ENCODE results near the gene HLA-DRB1.
A peak's percentile ranks its signal among the peaks of the same experiment; 100 is the strongest.
"Not testable (repeated sequence)": the region's sequence is repeated elsewhere in the genome, so short reads cannot be mapped to it uniquely, and the experiment has no call there.

The HLA-DRB1 gene
- total RNA-seq, result 23.0 to 54.2 (median 33.9) reads per million in 4 experiments

DNA sequence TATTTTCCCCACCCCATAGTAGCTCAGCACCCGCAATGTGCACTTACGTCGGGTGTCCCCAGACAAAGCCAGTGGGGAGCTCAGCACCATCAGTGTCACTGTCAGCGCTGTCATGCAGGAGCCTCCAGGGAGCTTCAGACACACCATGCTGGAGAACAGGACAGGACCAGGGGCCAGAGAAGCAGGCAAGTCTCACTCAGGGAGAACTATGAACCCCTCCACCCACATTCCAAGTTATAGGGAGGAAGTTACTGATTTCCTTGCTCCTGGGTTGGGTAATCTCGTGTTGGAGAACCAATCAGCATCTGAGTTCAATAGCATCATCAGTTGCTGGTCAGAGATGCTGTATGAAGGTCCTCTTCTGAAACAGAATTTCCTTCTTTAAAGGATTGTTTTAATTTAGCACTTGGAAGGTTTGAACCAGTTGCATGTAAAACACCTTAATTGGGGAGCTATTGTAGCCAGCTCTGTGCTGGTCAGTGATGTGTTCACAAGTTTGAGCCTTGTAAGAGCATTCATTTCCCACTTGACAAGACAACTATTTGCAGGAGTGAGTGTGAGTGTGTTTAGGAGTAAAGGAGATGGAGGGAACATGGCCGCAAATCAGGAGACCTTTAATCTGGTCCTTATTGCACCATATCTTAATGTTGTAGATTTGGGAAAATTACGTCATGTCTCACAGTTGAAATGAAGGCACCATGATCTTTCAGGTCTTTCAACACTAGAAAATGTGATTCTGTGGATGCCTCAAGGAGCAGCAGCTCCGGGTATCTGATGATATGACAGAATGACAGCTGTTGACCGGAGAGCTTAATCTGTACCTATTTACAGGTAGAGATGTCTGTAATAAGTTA, at the start of gene HLA-DRB1:
TSS of gene HLA-DRB1 (minus strand) at position 253 of the 854 bp plus-strand sequence. CDS start at position 147, 106 bp downstream.
- DNase-seq, result no peak

DNA sequence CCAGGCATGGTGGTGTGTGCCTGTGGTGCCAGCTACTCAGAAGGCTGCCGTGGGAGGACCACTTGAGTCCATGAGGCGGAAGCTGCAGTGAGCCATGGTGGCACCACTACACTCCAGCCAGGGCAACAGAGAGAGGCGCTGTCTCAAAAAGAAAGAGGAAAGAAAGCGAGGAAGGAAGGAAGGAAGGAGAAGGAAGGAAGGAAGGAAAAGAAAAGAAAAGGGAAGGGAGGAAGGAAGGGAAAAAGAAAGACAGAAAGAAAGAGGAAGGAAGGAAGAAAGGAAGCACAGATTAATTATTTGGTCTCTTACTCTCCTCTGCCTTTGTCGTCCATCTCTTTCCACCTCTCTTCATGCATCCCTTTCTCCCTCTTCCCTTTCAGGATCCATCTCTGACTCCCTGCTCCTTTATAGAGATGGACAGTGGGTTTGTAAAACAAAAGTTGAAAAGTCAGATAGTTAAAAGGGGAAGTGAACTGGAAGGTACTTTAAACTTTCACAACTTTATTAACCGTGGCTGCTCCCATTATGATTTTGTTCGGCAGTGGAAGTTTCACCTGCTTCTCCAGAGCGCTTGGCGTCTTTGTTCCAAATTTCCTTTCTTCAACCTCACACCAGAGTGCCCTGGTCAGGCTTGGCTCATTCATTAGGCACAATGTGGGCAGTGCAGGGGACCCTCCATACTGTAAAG, 49.0 kb upstream of the HLA-DRB1 start:
- no peak for DNase-seq

DNA sequence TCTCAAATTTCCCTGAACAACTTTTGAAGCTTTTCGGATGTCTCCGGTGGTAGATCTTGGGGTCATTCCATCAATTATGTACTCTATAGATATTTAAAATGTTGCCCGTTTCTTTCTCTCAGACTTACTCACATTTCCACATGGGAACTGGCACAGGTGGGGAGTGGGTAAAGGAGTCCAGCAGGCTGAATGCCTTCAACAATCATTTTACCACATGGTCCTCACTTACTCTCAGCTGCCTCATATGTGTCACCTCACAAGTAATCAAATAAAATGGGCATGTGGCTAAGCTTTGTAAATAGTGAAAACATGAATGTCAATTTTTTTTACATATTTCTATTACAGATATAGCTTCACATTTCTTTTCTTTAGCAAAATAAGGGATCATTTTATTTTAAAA, 48.2 kb upstream of the HLA-DRB1 start:
- no peak for DNase-seq

GRCh38 chr6:32637219-32637880, 47.7 kb upstream of the HLA-DRB1 start, which contains the start of gene HLA-DQA1:
Gene HLA-DQA1, plus strand, starts transcription at chr6:32637406. Its CDS starts 53 bp downstream, at chr6:32637459.
- no peak for DNase-seq

- DNase-seq, result no peak
Observed at GRCh38 chr6:32635526-32636123, 46.0 kb upstream of the HLA-DRB1 start.

- not testable (repeated sequence) for DNase-seq
Observed at GRCh38 chr6:32629793-32630192, 40.1 kb upstream of the HLA-DRB1 start.

DNA sequence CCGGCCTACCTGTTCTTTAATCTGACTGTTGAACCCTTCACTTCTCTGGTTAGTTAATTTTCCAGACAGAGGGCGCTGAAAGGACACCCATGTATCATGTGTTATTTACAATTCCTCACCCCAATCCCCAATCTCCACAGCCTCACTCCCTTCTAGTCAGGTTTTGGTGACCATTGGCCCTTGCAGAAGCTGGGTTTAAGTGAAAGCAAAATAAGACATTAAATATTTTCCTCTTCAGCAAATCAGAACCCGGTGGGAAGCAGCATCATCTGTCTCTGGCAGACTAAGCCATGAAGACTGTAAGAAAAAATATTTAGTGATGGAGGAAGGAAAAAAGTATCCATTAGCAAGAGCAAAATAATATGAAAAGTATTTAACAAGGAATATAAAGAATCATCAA, 38.2 kb upstream of the HLA-DRB1 start:
- no peak for DNase-seq

DNA sequence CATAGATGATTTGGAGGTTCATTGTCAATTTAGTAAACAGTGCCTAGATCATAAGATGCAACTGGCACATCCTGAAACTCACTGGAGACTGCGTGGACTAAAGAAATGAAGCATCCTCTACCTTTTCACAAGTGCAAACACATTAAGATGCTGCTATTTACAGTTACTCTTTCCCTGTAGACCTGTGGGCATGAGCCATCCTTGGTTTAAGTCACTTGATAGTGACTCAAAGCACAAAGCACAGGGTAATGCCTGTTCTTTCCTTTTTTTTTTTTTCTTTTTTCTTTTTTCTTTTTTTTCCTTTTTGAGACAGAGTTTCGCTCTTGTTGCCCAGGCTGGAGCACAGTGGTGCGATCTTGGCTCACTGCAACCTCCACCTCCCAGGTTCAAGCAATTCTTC, 37.6 kb upstream of the HLA-DRB1 start:
- no peak for DNase-seq

DNA sequence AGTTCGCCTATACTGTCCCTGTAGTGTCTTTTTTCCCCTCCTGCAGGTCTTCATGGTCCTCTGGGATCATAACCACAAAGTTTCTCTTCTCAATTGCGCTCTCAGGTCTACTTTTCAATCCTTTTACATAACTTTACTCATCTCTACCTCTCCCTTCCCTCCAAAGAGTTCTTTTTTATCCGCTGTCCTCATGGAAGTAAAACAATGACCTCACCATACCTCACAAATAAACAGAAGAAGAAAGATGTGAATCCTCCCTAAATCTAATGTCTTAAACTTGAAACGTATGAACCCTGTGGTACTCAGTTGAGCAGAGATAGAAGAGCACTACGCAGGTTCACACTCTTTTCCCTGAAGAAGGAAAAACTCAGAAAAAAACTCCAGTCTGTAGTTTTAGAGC, 35.5 kb upstream of the HLA-DRB1 start:
- DNase-seq, result no peak

DNA sequence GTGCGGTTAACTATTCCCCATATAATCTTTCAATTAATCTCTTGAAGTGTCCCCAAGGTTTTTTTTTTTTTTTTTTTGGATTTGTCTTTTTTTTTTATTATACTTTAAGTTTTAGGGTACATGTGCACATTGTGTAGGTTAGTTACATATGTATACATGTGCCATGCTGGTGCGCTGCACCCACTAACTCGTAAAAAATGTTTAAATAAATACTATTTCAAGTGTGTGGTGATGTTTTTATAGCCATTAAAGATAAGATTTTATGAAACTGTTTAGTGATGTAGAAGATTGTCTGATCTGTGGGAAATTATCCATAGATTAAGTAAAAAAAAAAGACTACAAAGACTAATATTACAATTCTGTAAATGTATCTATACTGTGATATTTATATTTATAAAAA, 34.9 kb upstream of the HLA-DRB1 start:
- DNase-seq, result no peak

GRCh38 chr6:32623693-32624092, 34.0 kb upstream of the HLA-DRB1 start:
- DNase-seq, result no peak

- peak; percentile 5 for DNase-seq
Observed at GRCh38 chr6:32622545-32623401, 33.1 kb upstream of the HLA-DRB1 start.

GRCh38 chr6:32621372-32621771, 31.7 kb upstream of the HLA-DRB1 start:
- DNase-seq, result no peak

- no peak for DNase-seq
Observed at GRCh38 chr6:32617751-32618150, 28.1 kb upstream of the HLA-DRB1 start.

- DNase-seq, result no peak
Observed at GRCh38 chr6:32615885-32616532, 26.4 kb upstream of the HLA-DRB1 start.

GRCh38 chr6:32614366-32615081, 24.9 kb upstream of the HLA-DRB1 start:
- no peak for DNase-seq

GRCh38 chr6:32613475-32613874, 23.8 kb upstream of the HLA-DRB1 start:
- DNase-seq, result no peak

GRCh38 chr6:32610682-32611296, 21.1 kb upstream of the HLA-DRB1 start:
- DNase-seq, result no peak

GRCh38 chr6:32609731-32610640, 20.3 kb upstream of the HLA-DRB1 start:
- peak; percentile 27 for DNase-seq
